HG02610 (cell line): ENCODE results near the gene TAB2.

Source experiments
- ATAC-seq: cut with Tn5 transposase; IDR thresholded peaks from one replicate; pipeline ENCODE4 v1.9.1; 2021; ENCODE audit warnings: mild to moderate bottlenecking, moderate library complexity; ENCODE audit not compliant: unreplicated experiment

The TAB2 gene

GRCh38 chr6:149366267-149366921, 48.9 kb downstream of the TAB2 start:
- no peak for ATAC-seq

GRCh38 chr6:149368065-149368464, 50.6 kb downstream of the TAB2 start:
- ATAC-seq, result no peak

- ATAC-seq, result no peak
Measured at GRCh38 chr6:149371154-149371553, 53.6 kb downstream of the TAB2 start.

- ATAC-seq, result no peak
Measured at GRCh38 chr6:149372062-149372461, 54.5 kb downstream of the TAB2 start.

- no peak for ATAC-seq
Measured at GRCh38 chr6:149373511-149373910, 56.0 kb downstream of the TAB2 start.

- ATAC-seq, result no peak
Measured at GRCh38 chr6:149379977-149380376, 62.5 kb downstream of the TAB2 start.

- ATAC-seq, result peak; percentile 74
Measured at GRCh38 chr6:149380523-149380922, 63.0 kb downstream of the TAB2 start.

GRCh38 chr6:149383371-149383770, 65.9 kb downstream of the TAB2 start:
- no peak for ATAC-seq

GRCh38 chr6:149384464-149384863, 67.0 kb downstream of the TAB2 start:
- no peak for ATAC-seq

GRCh38 chr6:149385998-149386646, 68.6 kb downstream of the TAB2 start:
- ATAC-seq, result no peak

GRCh38 chr6:149387779-149388512, 70.4 kb downstream of the TAB2 start:
- ATAC-seq, result no peak

- ATAC-seq, result no peak
Measured at GRCh38 chr6:149389509-149390297, 72.2 kb downstream of the TAB2 start.

- ATAC-seq, result no peak
Measured at GRCh38 chr6:149392093-149392492, 74.6 kb downstream of the TAB2 start.

GRCh38 chr6:149392535-149392934, 75.0 kb downstream of the TAB2 start:
- ATAC-seq, result no peak

- ATAC-seq, result no peak
Measured at GRCh38 chr6:149393002-149393679, 75.6 kb downstream of the TAB2 start.

- ATAC-seq, result no peak
Measured at GRCh38 chr6:149395185-149395584, 77.7 kb downstream of the TAB2 start.

- ATAC-seq, result no peak
Measured at GRCh38 chr6:149397384-149397783, 79.9 kb downstream of the TAB2 start.

- ATAC-seq, result no peak
Measured at GRCh38 chr6:149400050-149400449, 82.5 kb downstream of the TAB2 start, which contains the start of gene SUMO4. TSS of gene SUMO4 (plus strand) at chr6:149400262. CDS start at chr6:149400392, 130 bp downstream.

- no peak for ATAC-seq
Measured at GRCh38 chr6:149403534-149403933, 86.0 kb downstream of the TAB2 start.
